ENCODE data around the gene CHRNA4.

GRCh38 chr20:63381781-63382431, 20.8 kb upstream of the CHRNA4 start:
- peak; percentile 98 for TF ChIP-seq CTCF (conservative IDR thresholded peaks at IDR 0.05)
- no peak for TF ChIP-seq ZFX (IDR thresholded peaks at IDR 0.05)

Measured in C4-2B (cell line).